ENCODE results near the gene NDUFA6.

Gene NDUFA6

GRCh38 chr22:42060489-42060888 is 30.1 kb downstream of the NDUFA6 start:
- intact Hi-C loops (cut with DNase I) = no loop called here
- DNase-seq = peak in 6 of 42 donors; percentile 3 to 32 (median 19)

- DNase-seq = no peak
- intact Hi-C loops (cut with DNase I) = no loop called here
Observed at GRCh38 chr22:42056757-42057511, 33.6 kb downstream of the NDUFA6 start.

- intact Hi-C loops (cut with DNase I) = no loop called here
- peak in 1 of 42 donors; percentile 15 for DNase-seq
Observed at GRCh38 chr22:42052765-42053164, 37.8 kb downstream of the NDUFA6 start.

- intact Hi-C loops (cut with DNase I) = no loop called here
- DNase-seq = no peak
Observed at GRCh38 chr22:42050641-42051180, 39.9 kb downstream of the NDUFA6 start.

- intact Hi-C loops (cut with DNase I) = no loop called here
- DNase-seq = no peak
Observed at GRCh38 chr22:42041784-42042183, 48.8 kb downstream of the NDUFA6 start.

- intact Hi-C loops (cut with DNase I) = no loop called here
- DNase-seq = no peak
Observed at GRCh38 chr22:42039271-42039670, 51.3 kb downstream of the NDUFA6 start.

All from head of caudate nucleus (tissue), 42 donors.